GM10248 (cell line): ENCODE data around the gene SLC13A2.

ENCODE experiments used
- CTCF ChIA-PET: fragments of 300-600 bp; sonication (Branson Sonifier 250); formaldehyde crosslinking; extraction: SDS; loops from one replicate; lab custom pipeline; 2021; ENCODE audit warnings: antibody characterized with exemption; lab: Yijun Ruan, JAX
- POLR2A ChIA-PET: fragments of 350-650 bp; sonication (Branson Sonifier 250); formaldehyde crosslinking; extraction: SDS; loops from one replicate; lab custom pipeline; 2020; ENCODE audit warnings: antibody characterized with exemption; lab: Yijun Ruan, JAX
- DNase-seq: peaks from one replicate; pipeline ENCODE4 v3.0.0; 2012; ENCODE audit errors: extremely low spot score
- CTCF ChIP-seq: IDR thresholded peaks from 2 replicates; pipeline ENCODE4 v1.5.1; 2012; ENCODE audit warnings: mild to moderate bottlenecking, low read depth; ENCODE audit errors: extremely low read depth, missing control alignments, control extremely low read depth

The SLC13A2 gene

DNA sequence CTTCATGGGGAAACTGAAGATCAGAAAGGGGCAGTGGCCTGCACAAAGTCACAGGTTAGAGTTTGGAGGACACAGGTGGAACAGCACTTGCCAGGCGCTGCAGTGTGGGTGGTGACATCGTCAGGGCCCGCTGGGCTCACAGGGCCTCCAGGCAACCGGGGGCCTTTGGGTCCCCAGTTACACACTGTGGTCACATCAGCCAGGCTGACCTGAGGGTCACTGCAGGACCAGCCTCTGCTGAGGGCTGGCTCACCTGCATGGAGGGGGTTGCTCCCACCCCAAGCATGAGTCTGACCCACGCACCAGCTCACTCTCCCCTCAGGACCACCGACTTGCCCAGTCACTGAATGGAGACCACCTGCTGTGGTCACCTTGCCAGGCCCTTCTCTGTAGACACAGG is 49.7 kb downstream of the SLC13A2 start:
- CTCF ChIA-PET, result no interaction called here

DNA sequence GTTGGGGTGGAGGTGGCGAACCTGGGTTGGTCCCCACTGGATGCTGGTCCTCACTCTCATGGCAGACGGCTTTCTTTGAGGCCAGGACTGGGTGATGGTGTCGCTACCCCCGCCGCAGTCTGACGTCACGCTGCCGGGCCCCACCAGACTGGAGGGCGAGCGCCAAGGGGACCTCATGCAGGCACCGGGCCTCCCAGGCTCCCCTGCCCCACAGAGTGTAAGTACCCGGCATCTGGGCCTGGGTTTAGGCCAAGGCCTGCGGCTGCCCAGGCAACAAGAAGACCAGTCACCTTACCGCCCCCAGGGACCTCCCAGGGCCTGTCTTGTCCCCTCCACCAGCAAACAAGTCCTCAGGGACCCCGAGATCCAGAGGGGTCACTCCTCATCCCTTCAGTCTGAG is 50.4 kb downstream of the SLC13A2 start:
- no peak for DNase-seq
- TF ChIP-seq CTCF, result no peak
- CTCF ChIA-PET, result no interaction called here
- POLR2A ChIA-PET, result no interaction called here

More for the DNA sequence above, 49.7 kb downstream of the SLC13A2 start:
- POLR2A ChIA-PET, result no interaction called here
- no peak for DNase-seq
- TF ChIP-seq CTCF, result no peak

- TF ChIP-seq CTCF, result no peak
- POLR2A ChIA-PET, result no interaction called here
- CTCF ChIA-PET, result interaction anchor here (5.8 kb wide), 1 partner anchor 16 kb away, joined by 25 read pairs; no protein-coding TSS in a partner anchor
- no peak for DNase-seq
Observed at GRCh38 chr17:28524476-28525424, 51.3 kb downstream of the SLC13A2 start.

- DNase-seq, result no peak
- ChIA-PET POLR2A (no interaction called here), CTCF (interaction anchor here (5.8 kb wide), 1 partner anchor 14 kb away, joined by 25 read pairs; no protein-coding TSS in a partner anchor)
- TF ChIP-seq CTCF, result no peak
Observed at GRCh38 chr17:28526381-28526780, 52.9 kb downstream of the SLC13A2 start.

- DNase-seq, result no peak
- ChIA-PET POLR2A (no interaction called here), CTCF (interaction anchor here (1.4 to 5.8 kb wide), 4 partner anchors 13 to 34 kb away, joined by 3 to 25 read pairs (median 13); no protein-coding TSS in a partner anchor)
- no peak for TF ChIP-seq CTCF
Observed at GRCh38 chr17:28527181-28527681, 53.8 kb downstream of the SLC13A2 start.

- no peak for DNase-seq
- TF ChIP-seq CTCF, result no peak
- POLR2A ChIA-PET, result no interaction called here
- CTCF ChIA-PET, result interaction anchor here (0.8 to 5.8 kb wide), 6 partner anchors 10 to 39 kb away, joined by 3 to 25 read pairs (median 8); no protein-coding TSS in a partner anchor
Observed at GRCh38 chr17:28527859-28528258, 54.4 kb downstream of the SLC13A2 start.
